ENCODE results near the gene NRARP.

DNA sequence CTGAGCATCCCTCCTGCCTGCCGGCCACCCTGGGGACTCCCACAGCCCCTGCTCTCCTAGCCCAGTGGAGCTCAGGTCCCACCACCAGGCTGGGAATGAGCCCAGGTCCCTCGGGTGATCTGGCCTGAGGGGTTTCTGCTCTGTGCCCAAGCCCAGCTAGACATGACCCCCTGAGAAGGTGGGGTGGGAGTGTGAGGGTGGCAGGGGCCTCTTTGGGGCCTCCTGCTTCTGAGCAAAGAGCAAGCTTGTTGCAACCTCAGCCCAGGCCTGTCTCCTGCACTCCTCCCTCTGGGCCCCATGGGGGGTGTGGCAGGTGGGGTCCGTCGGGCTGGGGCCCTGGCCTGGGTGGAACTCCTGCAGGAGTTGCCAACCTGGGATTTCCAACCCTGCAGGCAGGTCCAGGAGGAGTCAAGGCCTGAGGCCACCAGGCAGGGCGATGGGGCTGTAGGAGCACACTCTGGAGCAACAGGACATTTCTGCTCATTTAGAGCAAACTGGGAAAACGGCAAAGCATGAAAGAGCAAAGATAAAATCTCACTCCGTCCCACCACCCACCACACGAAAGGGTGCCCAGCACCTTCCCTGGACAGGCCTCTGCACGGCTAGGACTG is 11.4 kb upstream of the NRARP start:
- TF ChIP-seq, protein P1, sequence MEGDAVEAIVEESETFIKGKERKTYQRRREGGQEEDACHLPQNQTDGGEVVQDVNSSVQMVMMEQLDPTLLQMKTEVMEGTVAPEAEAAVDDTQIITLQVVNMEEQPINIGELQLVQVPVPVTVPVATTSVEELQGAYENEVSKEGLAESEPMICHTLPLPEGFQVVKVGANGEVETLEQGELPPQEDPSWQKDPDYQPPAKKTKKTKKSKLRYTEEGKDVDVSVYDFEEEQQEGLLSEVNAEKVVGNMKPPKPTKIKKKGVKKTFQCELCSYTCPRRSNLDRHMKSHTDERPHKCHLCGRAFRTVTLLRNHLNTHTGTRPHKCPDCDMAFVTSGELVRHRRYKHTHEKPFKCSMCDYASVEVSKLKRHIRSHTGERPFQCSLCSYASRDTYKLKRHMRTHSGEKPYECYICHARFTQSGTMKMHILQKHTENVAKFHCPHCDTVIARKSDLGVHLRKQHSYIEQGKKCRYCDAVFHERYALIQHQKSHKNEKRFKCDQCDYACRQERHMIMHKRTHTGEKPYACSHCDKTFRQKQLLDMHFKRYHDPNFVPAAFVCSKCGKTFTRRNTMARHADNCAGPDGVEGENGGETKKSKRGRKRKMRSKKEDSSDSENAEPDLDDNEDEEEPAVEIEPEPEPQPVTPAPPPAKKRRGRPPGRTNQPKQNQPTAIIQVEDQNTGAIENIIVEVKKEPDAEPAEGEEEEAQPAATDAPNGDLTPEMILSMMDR (IDR thresholded peaks at IDR 0.05; ENCODE audit: low read length), result no peak
- TF ChIP-seq EZH2 (optimal IDR thresholded peaks at IDR 0.05; ENCODE audit: low read depth, low read length), result no peak
